Ovary (tissue), 3 donors: ENCODE data around the gene FBXW7.

Experiments used
- EP300 ChIP-seq: sonication (generic); formaldehyde crosslinking; IDR thresholded peaks from one replicate; pipeline ENCODE4 v1.6.1; 2017; ENCODE audit warnings: antibody characterized with exemption
- POLR2A ChIP-seq: fragments of 450-650 bp; IDR thresholded peaks from one replicate; pipeline ENCODE4 v1.6.1; 2017; ENCODE audit warnings: antibody characterized with exemption, mild to moderate bottlenecking, moderate library complexity
- TF ChIP-seq, protein P1 (sequence below), 3 donors: fragments of 450-650 bp in 2 of 3; fragments of 200-600 bp in 1 of 3; IDR thresholded peaks; one replicate each; pipeline versions ENCODE4 v1.5.1 to v1.8.0; 2016 to 2022; ENCODE audit warnings: antibody characterized with exemption in 3 of 3, mild to moderate bottlenecking in 1 of 3
- donor health status: DM: no; HTN: no; CAD: no.

DNA sequence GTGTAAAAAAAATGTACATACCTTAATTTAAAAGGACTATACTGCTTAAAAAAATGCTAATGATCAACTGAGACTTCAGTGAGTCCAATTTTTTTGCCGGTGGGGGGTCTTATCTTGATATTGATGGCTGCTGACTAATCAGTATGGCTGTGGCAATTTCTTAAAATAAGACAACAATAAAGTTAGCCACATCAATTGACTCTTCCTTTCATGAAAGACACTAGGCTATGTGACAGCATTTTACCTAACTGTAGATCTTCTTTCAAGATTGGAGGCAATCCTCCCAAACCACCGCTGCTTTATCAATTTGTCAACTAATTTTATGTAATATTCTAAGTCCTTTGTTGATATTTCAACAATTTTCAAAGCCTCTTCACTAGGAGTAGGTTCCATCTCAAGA lies 116.1 kb downstream of the FBXW7 start:
- TF ChIP-seq, protein P1, sequence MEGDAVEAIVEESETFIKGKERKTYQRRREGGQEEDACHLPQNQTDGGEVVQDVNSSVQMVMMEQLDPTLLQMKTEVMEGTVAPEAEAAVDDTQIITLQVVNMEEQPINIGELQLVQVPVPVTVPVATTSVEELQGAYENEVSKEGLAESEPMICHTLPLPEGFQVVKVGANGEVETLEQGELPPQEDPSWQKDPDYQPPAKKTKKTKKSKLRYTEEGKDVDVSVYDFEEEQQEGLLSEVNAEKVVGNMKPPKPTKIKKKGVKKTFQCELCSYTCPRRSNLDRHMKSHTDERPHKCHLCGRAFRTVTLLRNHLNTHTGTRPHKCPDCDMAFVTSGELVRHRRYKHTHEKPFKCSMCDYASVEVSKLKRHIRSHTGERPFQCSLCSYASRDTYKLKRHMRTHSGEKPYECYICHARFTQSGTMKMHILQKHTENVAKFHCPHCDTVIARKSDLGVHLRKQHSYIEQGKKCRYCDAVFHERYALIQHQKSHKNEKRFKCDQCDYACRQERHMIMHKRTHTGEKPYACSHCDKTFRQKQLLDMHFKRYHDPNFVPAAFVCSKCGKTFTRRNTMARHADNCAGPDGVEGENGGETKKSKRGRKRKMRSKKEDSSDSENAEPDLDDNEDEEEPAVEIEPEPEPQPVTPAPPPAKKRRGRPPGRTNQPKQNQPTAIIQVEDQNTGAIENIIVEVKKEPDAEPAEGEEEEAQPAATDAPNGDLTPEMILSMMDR (IDR thresholded peaks at IDR 0.05), result no peak
- TF ChIP-seq POLR2A, result no peak
- TF ChIP-seq EP300, result no peak
